ENCODE data around the gene CAP2.

The CAP2 gene

DNA sequence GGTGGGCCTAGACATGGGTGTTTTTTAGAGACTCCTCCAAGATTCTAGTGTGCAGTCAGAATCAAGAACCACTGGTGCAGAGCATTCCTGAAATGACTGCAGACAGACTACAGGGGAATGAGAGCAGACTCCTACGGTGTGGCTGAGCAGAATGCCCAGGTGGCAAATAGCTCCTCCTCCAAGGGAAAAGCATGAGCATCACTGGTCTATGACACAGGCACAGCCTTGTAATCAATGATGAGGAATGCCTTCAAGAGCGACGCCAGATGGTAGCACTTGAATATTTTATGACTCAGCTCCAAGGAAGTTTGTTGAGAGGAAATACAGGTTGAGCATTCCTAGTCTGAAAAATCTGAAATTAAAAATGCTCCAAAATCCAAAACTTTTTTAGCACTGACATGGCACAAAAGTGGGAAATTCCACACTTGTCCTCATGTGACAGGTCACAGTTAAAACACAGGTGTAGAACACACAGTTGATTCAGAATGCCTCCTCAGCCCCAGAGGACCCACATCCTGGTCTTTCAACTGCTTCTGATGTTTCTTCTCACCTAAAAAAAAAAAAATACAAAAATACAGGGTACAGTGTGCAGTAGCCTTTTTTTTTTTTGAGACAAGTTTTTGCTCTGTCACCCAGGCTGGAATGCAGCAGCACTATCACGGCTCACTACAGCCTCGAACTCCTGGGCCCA lies 196.2 kb downstream of the CAP2 start:
- Histone ChIP-seq H3F3A (ENCODE audit: insufficient read depth, low read length) (no peaks in the 10 kb centered on the region), H3K9ac (ENCODE audit: low read length) (no peak overlapping the region), H3K9me2 (ENCODE audit: low read depth, low read length) (no peaks in the 10 kb centered on the region), H4K20me1 (ENCODE audit: insufficient read depth, low read length) (no peaks in the 10 kb centered on the region), H3K79me2 (ENCODE audit: insufficient read depth, low read length) (no peaks in the 10 kb centered on the region), H3K4me2 (ENCODE audit: low read length) (no peak overlapping the region), H3K36me3 (ENCODE audit: insufficient read depth, low read length) (no peaks in the 10 kb centered on the region), H3K4me1 (ENCODE audit: insufficient read depth, low read length, severe bottlenecking) (no peaks in the 10 kb centered on the region), H3K27ac (ENCODE audit: low read depth, low read length, poor library complexity, severe bottlenecking) (no peak overlapping the region), H3K4me3 (ENCODE audit: low read depth, low read length, poor library complexity, severe bottlenecking) (no peak overlapping the region), H3K27me3 (ENCODE audit: insufficient read depth, low read length) (no peaks in the 10 kb centered on the region), H3K9me3 (ENCODE audit: low read length) (no peaks in the 10 kb centered on the region), H2AFZ (ENCODE audit: low read length) (no peak overlapping the region)
- no peak for TF ChIP-seq EZH2 (IDR thresholded peaks at IDR 0.05; ENCODE audit: borderline replicate concordance, low read length)
- TF ChIP-seq, protein P1, sequence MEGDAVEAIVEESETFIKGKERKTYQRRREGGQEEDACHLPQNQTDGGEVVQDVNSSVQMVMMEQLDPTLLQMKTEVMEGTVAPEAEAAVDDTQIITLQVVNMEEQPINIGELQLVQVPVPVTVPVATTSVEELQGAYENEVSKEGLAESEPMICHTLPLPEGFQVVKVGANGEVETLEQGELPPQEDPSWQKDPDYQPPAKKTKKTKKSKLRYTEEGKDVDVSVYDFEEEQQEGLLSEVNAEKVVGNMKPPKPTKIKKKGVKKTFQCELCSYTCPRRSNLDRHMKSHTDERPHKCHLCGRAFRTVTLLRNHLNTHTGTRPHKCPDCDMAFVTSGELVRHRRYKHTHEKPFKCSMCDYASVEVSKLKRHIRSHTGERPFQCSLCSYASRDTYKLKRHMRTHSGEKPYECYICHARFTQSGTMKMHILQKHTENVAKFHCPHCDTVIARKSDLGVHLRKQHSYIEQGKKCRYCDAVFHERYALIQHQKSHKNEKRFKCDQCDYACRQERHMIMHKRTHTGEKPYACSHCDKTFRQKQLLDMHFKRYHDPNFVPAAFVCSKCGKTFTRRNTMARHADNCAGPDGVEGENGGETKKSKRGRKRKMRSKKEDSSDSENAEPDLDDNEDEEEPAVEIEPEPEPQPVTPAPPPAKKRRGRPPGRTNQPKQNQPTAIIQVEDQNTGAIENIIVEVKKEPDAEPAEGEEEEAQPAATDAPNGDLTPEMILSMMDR (IDR thresholded peaks at IDR 0.05; ENCODE audit: low read length), result no peak

DNA sequence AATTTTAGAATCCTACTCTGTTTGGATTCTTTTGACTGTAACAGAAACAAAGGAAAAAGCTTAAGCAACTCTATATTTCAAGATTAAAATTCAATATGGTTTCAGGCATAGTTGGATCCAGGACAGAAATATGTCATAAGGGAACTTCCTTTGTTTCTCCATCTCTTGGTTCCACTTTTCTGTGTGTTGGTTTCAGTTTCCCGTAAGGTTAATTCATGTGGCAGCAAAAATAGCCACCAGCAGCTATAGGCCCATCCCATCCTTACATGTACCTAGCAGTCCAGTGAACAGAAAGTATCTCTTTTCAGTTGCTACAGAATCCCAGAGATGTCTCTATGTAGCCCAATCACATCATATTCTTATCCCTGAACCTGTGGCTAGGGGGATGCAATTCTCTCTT lies 197.9 kb downstream of the CAP2 start:
- TF ChIP-seq, protein P1 (IDR thresholded peaks at IDR 0.05; ENCODE audit: low read length), result no peak
- TF ChIP-seq EZH2 (IDR thresholded peaks at IDR 0.05; ENCODE audit: borderline replicate concordance, low read length), result no peak
- Histone ChIP-seq H3K79me2 (ENCODE audit: insufficient read depth, low read length) (no peaks in the 10 kb centered on the region), H3K4me2 (ENCODE audit: low read length) (no peak overlapping the region), H3K4me1 (ENCODE audit: insufficient read depth, low read length, severe bottlenecking) (no peaks in the 10 kb centered on the region), H4K20me1 (ENCODE audit: insufficient read depth, low read length) (no peaks in the 10 kb centered on the region), H3K27ac (ENCODE audit: low read depth, low read length, poor library complexity, severe bottlenecking) (no peak overlapping the region), H2AFZ (ENCODE audit: low read length) (no peak overlapping the region), H3F3A (ENCODE audit: insufficient read depth, low read length) (no peaks in the 10 kb centered on the region), H3K27me3 (ENCODE audit: insufficient read depth, low read length) (no peaks in the 10 kb centered on the region), H3K36me3 (ENCODE audit: insufficient read depth, low read length) (no peaks in the 10 kb centered on the region), H3K4me3 (ENCODE audit: low read depth, low read length, poor library complexity, severe bottlenecking) (no peak overlapping the region), H3K9me3 (ENCODE audit: low read length) (no peaks in the 10 kb centered on the region), H3K9ac (ENCODE audit: low read length) (no peak overlapping the region), H3K9me2 (ENCODE audit: low read depth, low read length) (no peaks in the 10 kb centered on the region)

DNA sequence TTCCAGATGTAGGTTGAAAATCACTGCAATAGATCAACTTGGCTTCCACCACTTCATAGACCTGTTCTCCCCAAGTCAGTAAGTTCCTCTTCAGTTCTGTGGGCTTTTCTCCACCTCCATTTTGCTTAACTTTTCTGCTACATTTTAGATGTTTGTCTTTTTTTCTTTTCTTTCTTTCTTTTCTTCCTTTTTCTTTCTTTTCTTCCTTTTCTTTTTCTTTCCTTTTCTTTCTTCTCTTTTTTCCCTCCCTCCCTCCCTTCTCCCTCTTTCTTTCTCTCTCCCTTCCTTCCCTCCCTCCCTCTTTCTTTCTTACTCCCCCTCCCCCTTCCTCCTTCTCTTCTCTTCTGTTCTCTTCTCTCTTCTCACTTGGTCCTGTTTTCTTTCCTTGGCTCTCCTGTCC lies 199.9 kb downstream of the CAP2 start:
- Histone ChIP-seq H3K9me2 (ENCODE audit: low read depth, low read length) (no peaks in the 10 kb centered on the region), H3K4me1 (ENCODE audit: insufficient read depth, low read length, severe bottlenecking) (no peaks in the 10 kb centered on the region), H3K9me3 (ENCODE audit: low read length) (no peaks in the 10 kb centered on the region), H3F3A (ENCODE audit: insufficient read depth, low read length) (no peaks in the 10 kb centered on the region), H3K4me2 (ENCODE audit: low read length) (no peak overlapping the region), H3K27me3 (ENCODE audit: insufficient read depth, low read length) (no peaks in the 10 kb centered on the region), H2AFZ (ENCODE audit: low read length) (no peak overlapping the region), H3K27ac (ENCODE audit: low read depth, low read length, poor library complexity, severe bottlenecking) (no peak overlapping the region), H3K36me3 (ENCODE audit: insufficient read depth, low read length) (no peaks in the 10 kb centered on the region), H4K20me1 (ENCODE audit: insufficient read depth, low read length) (no peaks in the 10 kb centered on the region), H3K9ac (ENCODE audit: low read length) (no peak overlapping the region), H3K79me2 (ENCODE audit: insufficient read depth, low read length) (no peaks in the 10 kb centered on the region), H3K4me3 (ENCODE audit: low read depth, low read length, poor library complexity, severe bottlenecking) (no peak overlapping the region)
- TF ChIP-seq, protein P1 (IDR thresholded peaks at IDR 0.05; ENCODE audit: low read length), result no peak
- TF ChIP-seq EZH2 (IDR thresholded peaks at IDR 0.05; ENCODE audit: borderline replicate concordance, low read length), result no peak

All from OCI-LY1 (cell line).